Erythroblast (primary cell): ENCODE results near the gene DEGS1.

Source experiments
- DNase-seq, 2 experiments: peaks; one replicate each; lab custom pipeline; 2025; lab: John Stamatoyannopoulos, UW
- GATA1 ChIP-seq: IDR thresholded peaks from 2 replicates; pipeline ENCODE4 v1.6.1; 2011; ENCODE audit warnings: low read depth, mild to moderate bottlenecking, control low read depth, low read length, moderate library complexity
- POLR2A ChIP-seq: IDR thresholded peaks from 2 replicates; pipeline ENCODE4 v1.6.1; 2011; ENCODE audit warnings: mild to moderate bottlenecking, low read length

The DEGS1 gene

DNA sequence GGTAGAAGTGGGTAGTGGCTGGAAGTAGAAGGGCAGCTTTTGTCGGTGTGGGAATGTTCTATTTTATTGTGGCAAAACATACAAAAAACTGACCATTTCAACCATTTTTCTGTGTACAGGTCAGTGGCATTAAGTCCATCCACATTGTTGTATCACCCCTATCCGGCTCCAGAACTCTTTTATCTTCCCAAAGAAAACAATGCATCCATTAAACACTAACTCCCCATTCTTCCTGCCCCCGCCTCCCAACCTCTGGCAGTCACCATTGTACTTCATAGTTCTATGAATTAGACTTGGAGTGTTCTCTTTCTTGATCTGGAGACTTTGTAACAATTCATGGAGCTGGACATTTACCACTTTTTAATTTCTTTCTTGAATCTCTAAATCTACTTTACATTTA lies 55.7 kb downstream of the DEGS1 start:
- TF ChIP-seq POLR2A (no peak), GATA1 (no peak)
- no peak for DNase-seq
